Right ventricle myocardium superior (tissue), 1 donor: Measurements from ENCODE around the gene CLK2. TPM values are rescaled to one million over a fixed set of nuclear protein-coding genes. Genes with fewer than 3 reads are reported as not detected.

ENCODE experiments used
- ATAC-seq: fragments of 200-7000 bp; cut with Tn5 transposase; one replicate; pipeline ENCODE4 v1.9.1; 2020; ENCODE audit warnings: mild to moderate bottlenecking; ENCODE audit not compliant: poor library complexity
- DNase-seq: peaks from one replicate; pipeline ENCODE4 v3.0.0-alpha.2; 2020
- intact Hi-C: fragments of 100-400 bp; cut with DNase I; formaldehyde crosslinking; loops from one replicate; pipeline ENCODE4 v1.11.2; 2022
- long read RNA-seq: library from polyadenylated mRNA; unstranded; transcript quantifications from one replicate; pipeline ENCODE4 v2.0.0, GENCODE V29; 2021
- total RNA-seq: library from RNA; stranded (reverse); fragmentation: NEBNext Ultra II Directional; extraction: Animal tissue kit (Norgen Biotek cat#: 25700); gene quantifications from one replicate; pipeline ENCODE4 v1.2.1, GENCODE V29; 2021
- donor health status: DM: no; HTN: yes; CAD: no; lungs with severe emphysema.

The CLK2 gene
- 18.5 TPM for total RNA-seq
- long read RNA-seq, transcript CLK2-202 (13 exons, 1,934 nt), result minor isoform, 7 of 64 reads
- long read RNA-seq, transcript CLK2-203 (13 exons, 2,166 nt), result major isoform, 27 of 64 reads
- long read RNA-seq, partial matches to known transcripts, result 0 of 64 reads
- long read RNA-seq, other reads (novel, unspliced or antisense), result 27 of 64 reads

DNA sequence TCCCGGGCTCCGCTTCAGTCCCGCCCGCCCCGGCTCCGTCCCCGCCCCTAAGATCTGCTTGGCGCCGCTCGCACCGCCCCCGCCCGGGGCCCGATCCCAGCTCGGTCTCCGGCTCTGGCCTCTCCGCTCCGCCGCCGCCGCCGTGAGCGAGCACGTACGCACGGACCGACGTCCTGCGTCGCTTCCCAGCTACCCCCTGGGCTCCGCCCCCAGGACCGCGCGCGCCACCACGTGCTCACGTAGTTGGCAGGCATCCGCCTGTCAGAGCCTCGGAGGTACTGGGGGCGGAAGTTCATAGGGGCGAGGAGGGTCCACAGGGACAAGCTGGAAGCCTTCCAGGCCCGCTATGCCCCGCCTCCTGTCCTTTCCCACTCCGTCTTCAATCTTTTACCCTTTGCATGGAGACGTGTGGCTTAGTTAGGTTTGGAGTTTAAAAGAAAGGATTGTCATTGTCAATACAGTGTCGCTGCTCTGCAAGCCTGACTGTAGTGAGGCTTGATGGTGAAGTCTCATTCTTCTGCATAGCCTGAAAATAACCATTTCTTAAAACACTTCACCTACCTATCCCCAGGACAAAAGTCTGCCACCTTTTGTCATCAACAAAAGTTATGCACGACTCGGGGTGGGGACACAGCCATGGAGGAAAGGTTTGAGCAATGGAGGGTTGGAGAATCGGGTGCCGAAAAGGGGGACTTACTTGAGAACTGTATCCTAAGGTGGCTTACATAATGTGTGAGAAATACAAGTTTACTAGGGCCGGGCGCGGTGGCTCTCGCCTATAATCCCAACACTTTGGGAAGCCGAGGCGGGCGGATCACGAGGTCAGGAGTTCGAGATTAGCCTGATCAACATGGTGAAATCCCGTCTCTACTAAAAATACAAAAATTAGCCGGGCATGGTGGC is at the start of gene CLK2:
TSS of gene CLK2 (minus strand) at position 162 of the 903 bp plus-strand sequence. CDS start 2,527 bp downstream, outside the sequence.
- intact Hi-C loops, result no loop called here
- ATAC-seq, result peak; percentile 92
- peak; percentile 98 for DNase-seq

DNA sequence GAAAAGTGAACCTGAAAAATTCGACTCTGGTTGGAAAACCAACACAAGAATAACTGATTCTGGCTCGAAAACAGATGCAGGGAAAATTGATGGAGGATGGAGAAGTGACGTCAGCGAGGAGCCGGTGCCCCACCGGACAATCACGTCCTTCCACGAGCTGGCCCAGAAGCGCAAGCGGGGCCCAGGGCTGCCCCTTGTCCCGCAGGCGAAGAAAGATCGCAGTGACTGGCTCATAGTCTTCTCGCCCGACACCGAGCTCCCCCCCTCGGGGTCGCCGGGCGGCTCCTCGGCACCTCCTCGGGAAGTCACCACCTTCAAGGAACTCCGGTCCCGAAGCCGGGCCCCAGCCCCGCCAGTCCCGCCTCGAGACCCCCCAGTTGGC is 49.3 kb upstream of the CLK2 start:
- intact Hi-C loops, result loop anchor here (5.0 kb wide), 2 partner anchors 45 to 70 kb away; partner anchors contain the start of gene HCN3
- no peak for DNase-seq
- no peak for ATAC-seq

GRCh38 chr1:155321639-155322503 is 48.6 kb upstream of the CLK2 start:
- intact Hi-C loops, result loop anchor here (5.0 kb wide), 2 partner anchors 45 to 70 kb away; partner anchors contain the start of gene HCN3
- ATAC-seq, result no peak

GRCh38 chr1:155320661-155321617 is 47.6 kb upstream of the CLK2 start, which contains the start of gene RUSC1:
Gene RUSC1, plus strand, starts transcription at chr1:155320894. Its CDS starts 880 bp downstream, at chr1:155321774.
- ATAC-seq (peak; percentile 51), DNase-seq (peak; percentile 94)
- intact Hi-C loops, result loop anchor here (5.0 kb wide), 2 partner anchors 44 to 69 kb away; partner anchors contain the start of gene HCN3

More at GRCh38 chr1:155321639-155322503, 48.6 kb upstream of the CLK2 start:
- DNase-seq, result peak; percentile 42

DNA sequence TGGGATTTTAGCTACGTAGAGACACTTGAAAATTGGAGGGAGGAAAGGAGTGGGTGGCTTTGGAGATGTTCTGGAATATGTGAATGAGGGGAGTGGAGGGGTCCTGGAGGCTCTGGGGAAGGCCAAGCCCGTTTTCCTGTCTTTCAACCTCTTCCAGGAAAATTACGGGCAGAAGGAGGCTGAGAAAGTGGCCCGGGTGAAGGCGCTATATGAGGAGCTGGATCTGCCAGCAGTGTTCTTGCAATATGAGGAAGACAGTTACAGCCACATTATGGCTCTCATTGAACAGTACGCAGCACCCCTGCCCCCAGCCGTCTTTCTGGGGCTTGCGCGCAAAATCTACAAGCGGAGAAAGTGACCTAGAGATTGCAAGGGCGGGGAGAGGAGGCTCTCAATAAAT is 46.9 kb upstream of the CLK2 start:
- intact Hi-C loops, result loop anchor here (5.0 kb wide), 2 partner anchors 43 to 68 kb away; partner anchors contain the start of gene HCN3
- DNase-seq (no peak), ATAC-seq (no peak)

- no peak for DNase-seq
- intact Hi-C loops, result no loop called here
- ATAC-seq, result no peak
These were observed 46.2 kb upstream of the CLK2 start for GRCh38 chr1:155319536-155319935.

DNA sequence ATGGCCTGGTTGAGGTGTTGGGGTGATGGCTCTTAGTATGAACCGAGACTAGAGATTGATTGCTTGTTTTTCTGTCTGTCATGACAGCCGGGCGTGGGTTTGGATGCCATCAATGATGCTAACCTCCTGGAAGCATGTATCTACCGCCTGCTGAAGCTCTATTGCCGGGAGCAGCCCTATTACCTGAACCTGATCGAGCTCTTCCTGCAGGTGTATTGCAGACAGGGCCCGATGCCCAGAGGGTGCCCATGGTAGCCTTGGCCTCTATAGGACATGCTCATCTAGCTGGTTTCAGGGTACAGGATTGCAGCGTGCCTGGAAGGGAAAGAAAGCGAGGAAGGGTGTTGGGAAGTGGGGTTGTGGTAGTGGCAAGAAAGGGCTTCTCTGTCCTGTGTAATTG is 44.8 kb upstream of the CLK2 start:
- intact Hi-C loops, result no loop called here
- ATAC-seq (no peak), DNase-seq (no peak)

- intact Hi-C loops, result no loop called here
- DNase-seq, result no peak
- no peak for ATAC-seq
These were observed 43.6 kb upstream of the CLK2 start for GRCh38 chr1:155316922-155317321.

GRCh38 chr1:155313261-155313660 is 40.0 kb upstream of the CLK2 start:
- intact Hi-C loops, result no loop called here
- DNase-seq (no peak), ATAC-seq (no peak)

- intact Hi-C loops, result no loop called here
- DNase-seq (peak; percentile 65), ATAC-seq (no peak)
These were observed 36.2 kb upstream of the CLK2 start for GRCh38 chr1:155309423-155310021.

DNA sequence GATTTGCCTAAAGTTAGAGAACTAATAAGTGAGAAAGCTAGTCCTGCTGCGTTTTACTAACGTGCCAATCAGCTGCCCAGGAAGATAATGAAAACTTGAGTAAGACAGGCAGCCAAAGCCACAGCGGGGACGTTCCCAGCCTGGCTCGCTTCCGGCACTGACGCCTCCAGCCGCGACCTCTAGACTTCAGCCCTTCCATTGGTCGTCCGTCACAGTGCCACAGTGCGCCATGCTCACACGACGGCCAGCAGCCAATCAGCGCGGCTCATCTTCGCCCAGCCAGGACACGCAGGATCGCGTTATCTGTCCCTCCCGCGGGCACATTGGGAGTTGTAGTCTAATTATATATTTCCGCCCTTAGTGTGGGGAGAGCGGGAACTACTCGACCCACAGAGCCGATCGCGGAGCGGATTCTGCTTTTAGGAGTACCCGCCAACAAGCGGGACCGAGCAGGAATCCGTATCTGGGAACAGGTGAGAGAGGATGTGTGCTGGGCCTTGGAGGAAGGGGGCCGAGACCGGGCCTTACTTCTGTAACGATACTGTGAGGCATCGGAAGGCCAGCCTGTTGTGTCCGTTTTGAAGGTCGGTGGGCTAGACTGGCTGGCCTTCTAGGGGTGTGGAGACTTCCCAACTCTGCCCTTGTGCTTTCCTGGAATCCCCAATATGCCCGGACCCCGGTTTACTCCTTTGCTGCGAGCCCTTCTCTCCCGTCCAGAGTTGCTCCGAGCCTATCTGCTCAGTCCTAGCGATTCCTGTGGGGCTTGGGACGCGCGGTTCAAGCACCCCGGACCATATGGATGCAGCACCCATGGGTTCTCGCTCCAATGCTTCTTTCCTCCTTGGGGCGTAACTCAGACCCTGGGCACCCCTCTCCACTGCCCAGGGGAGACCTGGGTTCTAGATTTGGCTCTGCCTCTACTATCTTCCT is 35.5 kb upstream of the CLK2 start, which contains the start of gene FDPS:
TSS of gene FDPS (plus strand) at position 374 of the 930 bp plus-strand sequence. CDS start 924 bp downstream, outside the sequence.
- intact Hi-C loops, result no loop called here
- ATAC-seq, result peak; percentile 100

GRCh38 chr1:155307247-155307740 is 34.0 kb upstream of the CLK2 start:
- intact Hi-C loops, result no loop called here
- no peak for DNase-seq
- ATAC-seq, result no peak

More for the DNA sequence above, 35.5 kb upstream of the CLK2 start, which contains the start of gene FDPS:
- peak; percentile 99 for DNase-seq

GRCh38 chr1:155305881-155306391 is 32.6 kb upstream of the CLK2 start:
- intact Hi-C loops, result no loop called here
- ATAC-seq, result no peak

GRCh38 chr1:155304558-155305063 is 31.3 kb upstream of the CLK2 start:
- intact Hi-C loops, result no loop called here
- DNase-seq (no peak), ATAC-seq (no peak)

More at GRCh38 chr1:155305881-155306391, 32.6 kb upstream of the CLK2 start:
- no peak for DNase-seq

DNA sequence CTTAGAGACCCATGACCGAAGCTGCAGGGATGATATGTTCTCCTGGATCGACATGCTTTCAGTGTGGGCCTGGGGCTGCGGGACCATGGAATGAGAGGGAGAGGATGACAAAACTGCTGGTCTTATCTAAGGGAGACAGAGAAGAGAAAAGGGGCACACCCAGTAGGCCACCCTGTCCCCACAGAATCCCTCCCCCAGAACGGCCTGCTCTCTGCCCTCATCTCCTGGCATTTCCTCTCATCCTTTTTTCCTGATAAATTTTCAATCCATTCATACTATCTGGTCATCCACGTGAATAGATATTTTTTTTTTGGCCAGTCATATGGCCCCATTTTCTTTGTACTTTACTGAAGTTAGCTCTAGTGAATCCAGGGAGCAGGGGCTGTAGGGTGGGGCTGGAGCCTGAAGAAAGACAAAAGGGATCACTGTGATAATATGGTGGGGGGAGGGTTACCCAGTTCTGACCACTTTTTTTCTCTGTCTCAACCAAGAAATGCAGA is 28.1 kb upstream of the CLK2 start, which contains the start of gene PKLR:
TSS of gene PKLR (minus strand) at position 97 of the 500 bp plus-strand sequence. CDS start at position 54, 43 bp downstream.
- ATAC-seq, result no peak
- no peak for DNase-seq
- intact Hi-C loops, result no loop called here
